ENCODE measurements around the gene LUC7L3.

The LUC7L3 gene

GRCh38 chr17:50785946-50786570 lies 66.7 kb downstream of the LUC7L3 start (continued):
- TF ChIP-seq ZBTB10 (tag by site-specific recombination; IDR thresholded peaks at IDR 0.05) (no peak), TRIM28 (IDR thresholded peaks at IDR 0.05; ENCODE audit: borderline replicate concordance, low read length) (no peak), OSR2 (tag by site-specific recombination; IDR thresholded peaks at IDR 0.05) (peak; percentile 75), BCL6B (tag by site-specific recombination; IDR thresholded peaks at IDR 0.05) (no peak), ZNF514 (tag by site-specific recombination; IDR thresholded peaks at IDR 0.05) (no peak), ZBTB48 (tag by site-specific recombination; IDR thresholded peaks at IDR 0.05) (no peak), FEZF1 (tag by site-specific recombination; IDR thresholded peaks at IDR 0.05) (peak; percentile 64), ZBTB6 (tag by site-specific recombination; IDR thresholded peaks at IDR 0.05) (no peak), ZBTB20 (tag by site-specific recombination; IDR thresholded peaks at IDR 0.05) (peak; percentile 86), PRDM10 (tag by site-specific recombination; IDR thresholded peaks at IDR 0.05) (0 out of 2 replicates have a peak, but pooled peaks have one; percentile 26), ZNF335 (tag by site-specific recombination; conservative IDR thresholded peaks at IDR 0.05) (peak; percentile 46; the same call in 1 of the 2 replicates), ZNF580 (tag by site-specific recombination; IDR thresholded peaks at IDR 0.05) (no peak), PBX3 (CRISPR knock-in tag; IDR thresholded peaks at IDR 0.05) (no peak)

GRCh38 chr17:50787106-50787505 lies 67.7 kb downstream of the LUC7L3 start:
- POLR2A ChIA-PET = no interaction called here
- peak overlapping the region; percentile 48 for H3K27ac ChIP-seq (ENCODE audit: extremely low read depth, low read depth, low read length)
- H3K4me1 ChIP-seq (ENCODE audit: control insufficient read depth, insufficient read depth, low read length) = no peaks in the 10 kb centered on the region
- no peak overlapping the region for H3K4me3 ChIP-seq (ENCODE audit: low read depth, low read length)
- H3K36me3 ChIP-seq (ENCODE audit: control insufficient read depth in 2 of 2, insufficient read depth in 1 of 2, low read length in 2 of 2) = no peaks in the 10 kb centered on the region
- CTCF ChIA-PET = interaction anchor here (0.9 to 7.0 kb wide), 5 partner anchors 30 to 170 kb away, joined by 3 to 240 read pairs (median 4); no protein-coding TSS in a partner anchor
- H3K9me3 ChIP-seq (ENCODE audit: control insufficient read depth, insufficient read depth, low read depth, low read length) = no peaks in the 10 kb centered on the region
- TF ChIP-seq ZNF623 (tag by site-specific recombination; IDR thresholded peaks at IDR 0.05) (0 out of 2 replicates have a peak, but pooled peaks have one; percentile 20), KLF9 (tag by site-specific recombination; IDR thresholded peaks at IDR 0.05; ENCODE audit: low read depth) (no peak), ZNF335 (tag by site-specific recombination; conservative IDR thresholded peaks at IDR 0.05) (peak; percentile 48)
